ENCODE results near the gene PDSS1. TPM values are rescaled to one million over a fixed set of nuclear protein-coding genes. Genes with fewer than 3 reads are reported as not detected.

The PDSS1 gene
- total RNA-seq (2012; rRNA removed) (9.7 and 11.1 TPM in 2 replicates), polyA plus RNA-seq (2012; rRNA removed) (10.3 and 13.2 TPM in 2 replicates), Bru-seq, nascent RNA (percentile 59 among the genes with signal in this experiment), BruChase-seq, experiment 1, labeled RNA remaining after a 6-hour chase (percentile 59 among the genes with signal in this experiment), BruChase-seq, experiment 2, labeled RNA remaining after a 2-hour chase (percentile 49 among the genes with signal in this experiment)
- 2.6 and 7.7 TPM in 2 replicates for polyA plus RNA-seq (2012; cell fraction: cytosol; rRNA removed)
- 2.8 and 10.5 TPM in 2 replicates for polyA plus RNA-seq (2012; cell fraction: nucleus; rRNA removed; ENCODE audit: low replicate concordance)
- long read RNA-seq, partial matches to known transcripts: 2 of 3 reads
- long read RNA-seq, other reads (novel, unspliced or antisense): 0 of 3 reads

- Histone ChIP-seq H4K8ac (ENCODE audit: low read depth in 2 of 2, low read length in 2 of 2) (peak within 1 kb of the TSS; percentile 96 to 100), H2BK20ac (ENCODE audit: low read depth, low read length) (no peak within 1 kb of the TSS), H3K4me3 (ENCODE audit: insufficient read depth, low read depth, low read length) (peak within 1 kb of the TSS; percentile 67), H4K20me1 (ENCODE audit: insufficient read depth, low read length) (no peaks in the 10 kb centered on the region), H3K79me1 (ENCODE audit: low read depth in 1 of 2, low read length in 2 of 2) (peaks cover 9 to 29% of the 10 kb centered on the region in 2 experiments), H3K4me2 (ENCODE audit: low read depth, low read length) (peak within 1 kb of the TSS; percentile 100), H2AK5ac (ENCODE audit: low read depth, low read length) (peak within 1 kb of the TSS; percentile 6; the same call in 1 of the 2 replicates), H3K9ac (ENCODE audit: low read depth, low read length) (peak within 1 kb of the TSS; percentile 88), H3K23ac (ENCODE audit: low read depth, low read length) (peak within 1 kb of the TSS; percentile 67), H2AFZ (replicated peaks; ENCODE audit: low read length, poor library complexity) (peak within 1 kb of the TSS; percentile 98), H4K91ac (ENCODE audit: insufficient read depth, low read depth, low read length) (peak within 1 kb of the TSS; percentile 75), H3K9me1 (ENCODE audit: insufficient read depth, low read length) (peaks cover 3% of the 10 kb centered on the region; the same call in 1 of the 2 replicates), H2BK5ac (ENCODE audit: low read depth, low read length, poor library complexity, severe bottlenecking) (peak within 1 kb of the TSS; percentile 97), H2BK120ac (ENCODE audit: low read depth, low read length) (peak within 1 kb of the TSS; percentile 78), H2BK15ac (ENCODE audit: low read depth, low read length) (no peak within 1 kb of the TSS), H3K27me3 (ENCODE audit: control insufficient read depth, insufficient read depth, low read length) (no peaks in the 10 kb centered on the region), H3K14ac (replicated peaks; ENCODE audit: low read depth, low read length) (peak within 1 kb of the TSS; percentile 73), H2AK9ac (replicated peaks; ENCODE audit: low read depth, low read length, poor library complexity) (peak within 1 kb of the TSS; percentile 94), H3K18ac (ENCODE audit: low read depth, low read length) (peak within 1 kb of the TSS; percentile 87; the same call in 1 of the 2 replicates), H3K9me3 (ENCODE audit: control insufficient read depth, insufficient read depth, low read length) (no peaks in the 10 kb centered on the region), H3K4me1 (ENCODE audit: control insufficient read depth, insufficient read depth, low read length) (0 out of 2 replicates have a peak, but pooled peaks cover 3% of the 10 kb centered on the region), H3K56ac (ENCODE audit: extremely low read depth, insufficient read depth, low read length) (peak within 1 kb of the TSS; percentile 75), H4K5ac (ENCODE audit: low read depth, low read length) (peak within 1 kb of the TSS; percentile 85), H3K27ac (ENCODE audit: insufficient read depth, low read length) (peak within 1 kb of the TSS; percentile 90), H3K4ac (ENCODE audit: low read depth, low read length) (peak within 1 kb of the TSS; percentile 78), H3K36me3 (ENCODE audit: control insufficient read depth, insufficient read depth, low read length) (no peaks in the 10 kb centered on the region)
- dilution Hi-C loops (cut with HindIII; ENCODE audit: low sequenced_read_pairs, unreplicated experiment) (no loop called here), intact Hi-C loops (cut with micrococcal nuclease) (no loop called here), in situ Hi-C loops (cut with MboI; ENCODE audit: low sequenced_read_pairs) (no loop called here)
- peak; percentile 50 for DNase-seq
- peak; percentile 95 for ATAC-seq (ENCODE audit: low read depth)
- ChIA-PET CTCF (interaction anchor here (0.7 kb wide), 1 partner anchor 29 kb away, joined by 7 read pairs; no protein-coding TSS in a partner anchor), POLR2A (ENCODE audit: unreplicated experiment) (no interaction called here)
- no TSS peak for BruUV-seq (replicated peaks)
- TF ChIP-seq RCOR1 (IDR thresholded peaks at IDR 0.05; ENCODE audit: insufficient replicate concordance, low read length) (no peak), SMC3 (IDR thresholded peaks at IDR 0.05; ENCODE audit: low read depth, low read length) (no peak), MXI1 (IDR thresholded peaks at IDR 0.05; ENCODE audit: borderline replicate concordance, low read depth, low read length) (0 out of 2 replicates have a peak, but pooled peaks have one; percentile 87), CTCF (conservative IDR thresholded peaks at IDR 0.05; ENCODE audit: low read depth, low read length) (no peak), CHD1 (IDR thresholded peaks at IDR 0.05; ENCODE audit: low read depth, low read length) (no peak)
- WGBS, 2 experiments (ENCODE audit: extremely low coverage in 2 of 2, insufficient read length in 1 of 2): 0% methylated on average over 57 of the region's 82 CpGs; no CpG with 5 or more reads in 1 of the 2 experiments
Measured at GRCh38 chr10:26697163-26697921, at the start of gene PDSS1. Gene PDSS1, plus strand, starts transcription at chr10:26697701. Its CDS starts 11 bp downstream, at chr10:26697712.
